ENCODE results near the gene CST11. TPM values are rescaled to one million over a fixed set of nuclear protein-coding genes. Genes with fewer than 3 reads are reported as not detected.
A peak's percentile ranks its signal among the peaks of the same experiment; 100 is the strongest.

The CST11 gene
- total RNA-seq, 1 experiment from 2014 or later: not detected

- TF ChIP-seq ERG (CRISPR knock-in tag; IDR thresholded peaks at IDR 0.05) (no peak), E2F5 (CRISPR knock-in tag; IDR thresholded peaks at IDR 0.05) (no peak), MAX (CRISPR knock-in tag; IDR thresholded peaks at IDR 0.05) (no peak)
Observed at GRCh38 chr20:23437126-23437899, 15.4 kb downstream of the CST11 start (continued).

- Mint-ChIP-seq H3K9me3 (no peaks in the 10 kb centered on the region), H3K4me1 (0 out of 2 replicates have a peak, but pooled peaks cover 1% of the 10 kb centered on the region), H3K27ac (no peak overlapping the region), H3K36me3 (no peaks in the 10 kb centered on the region), H3K4me3 (no peak overlapping the region), H3K27me3 (ENCODE audit: low read depth) (peaks cover 4% of the 10 kb centered on the region; the same call in 1 of the 2 replicates)
- ChIA-PET POLR2A (no interaction called here), CTCF (interaction anchor here (0.9 kb wide), 2 partner anchors 10 to 232 kb away, joined by 3 to 7 read pairs; no protein-coding TSS in a partner anchor)
- DNase-seq (ENCODE audit: low spot score): no peak
- no peak for TF ChIP-seq CBFB (CRISPR knock-in tag; IDR thresholded peaks at IDR 0.05; ENCODE audit: low read depth)
- no peak for TF ChIP-seq ESRRA (CRISPR knock-in tag; IDR thresholded peaks at IDR 0.05; ENCODE audit: borderline replicate concordance)
- ATAC-seq: no peak
Observed at GRCh38 chr20:23436681-23437080, 16.0 kb downstream of the CST11 start.

- POLR2A ChIA-PET: no interaction called here
- no peaks in the 10 kb centered on the region for H3K9me3 Mint-ChIP-seq
- H3K36me3 Mint-ChIP-seq: no peaks in the 10 kb centered on the region
Observed at GRCh38 chr20:23435626-23436539, 16.8 kb downstream of the CST11 start.

GRCh38 chr20:23434521-23435313, 18.0 kb downstream of the CST11 start:
- no peaks in the 10 kb centered on the region for H3K9me3 Mint-ChIP-seq
- POLR2A ChIA-PET: no interaction called here
- no peak for TF ChIP-seq ZNF232 (CRISPR knock-in tag; IDR thresholded peaks at IDR 0.05)
- TF ChIP-seq ZNF263 (CRISPR knock-in tag; IDR thresholded peaks at IDR 0.05; ENCODE audit: low read depth): no peak
- TF ChIP-seq TCF7 (CRISPR knock-in tag; IDR thresholded peaks at IDR 0.05; ENCODE audit: low read depth): no peak
- TF ChIP-seq AR (CRISPR knock-in tag; IDR thresholded peaks at IDR 0.05): no peak
- no peak for TF ChIP-seq FOXJ3 (CRISPR knock-in tag; IDR thresholded peaks at IDR 0.05; ENCODE audit: borderline replicate concordance)
- TF ChIP-seq OVOL2 (CRISPR knock-in tag; IDR thresholded peaks at IDR 0.05; ENCODE audit: borderline replicate concordance): no peak
- TF ChIP-seq RELA (CRISPR knock-in tag; IDR thresholded peaks at IDR 0.05; ENCODE audit: borderline replicate concordance): no peak
- no peak for TF ChIP-seq CREM (CRISPR knock-in tag; IDR thresholded peaks at IDR 0.05)
- no peak for TF ChIP-seq FOXP4 (CRISPR knock-in tag; IDR thresholded peaks at IDR 0.05)
- TF ChIP-seq E2F5 (CRISPR knock-in tag; IDR thresholded peaks at IDR 0.05): no peak
- TF ChIP-seq ZNF396 (CRISPR knock-in tag; IDR thresholded peaks at IDR 0.05; ENCODE audit: borderline replicate concordance): no peak

More at GRCh38 chr20:23435626-23436539, 16.8 kb downstream of the CST11 start:
- no peak for DNase-seq (ENCODE audit: low spot score)
- peaks cover 4% of the 10 kb centered on the region; the same call in 1 of the 2 replicates for H3K27me3 Mint-ChIP-seq (ENCODE audit: low read depth)
- ATAC-seq: no peak
- H3K4me1 Mint-ChIP-seq: no peaks in the 10 kb centered on the region
- CTCF ChIA-PET: interaction anchor here (0.9 to 3.0 kb wide), 2 partner anchors 11 to 14 kb away, joined by 7 to 10 read pairs; partner anchors contain the start of gene NAPB
- TF ChIP-seq OVOL2 (CRISPR knock-in tag; IDR thresholded peaks at IDR 0.05; ENCODE audit: borderline replicate concordance) (no peak), GABPB1 (CRISPR knock-in tag; IDR thresholded peaks at IDR 0.05) (peak; percentile 10; the same call in 1 of the 2 replicates), RELA (CRISPR knock-in tag; IDR thresholded peaks at IDR 0.05; ENCODE audit: borderline replicate concordance) (no peak), RORB (CRISPR knock-in tag; IDR thresholded peaks at IDR 0.05) (no peak), SMAD3 (CRISPR knock-in tag; IDR thresholded peaks at IDR 0.05; ENCODE audit: borderline replicate concordance) (no peak)
- no peak overlapping the region for H3K27ac Mint-ChIP-seq
- no peak overlapping the region for H3K4me3 Mint-ChIP-seq

More at GRCh38 chr20:23434521-23435313, 18.0 kb downstream of the CST11 start:
- Mint-ChIP-seq H3K4me1 (no peaks in the 10 kb centered on the region), H3K36me3 (no peaks in the 10 kb centered on the region), H3K27me3 (ENCODE audit: low read depth) (no peaks in the 10 kb centered on the region; the same call in 1 of the 2 replicates), H3K27ac (no peak overlapping the region), H3K4me3 (no peak overlapping the region)
- ATAC-seq: no peak
- DNase-seq (ENCODE audit: low spot score): no peak
- CTCF ChIA-PET: interaction anchor here (1.6 to 3.0 kb wide), 2 partner anchors 13 to 73 kb away, joined by 3 to 10 read pairs; partner anchors contain the start of gene NAPB
